ENCODE results near the gene FOXC2. TPM values are rescaled to one million over a fixed set of nuclear protein-coding genes. Genes with fewer than 3 reads are reported as not detected.

Gene FOXC2
- total and polyA plus RNA-seq, 2 of the 13 experiments (the other 11 are each of a cell fraction or from before 2014, with no cell fraction given) = not detected

DNA sequence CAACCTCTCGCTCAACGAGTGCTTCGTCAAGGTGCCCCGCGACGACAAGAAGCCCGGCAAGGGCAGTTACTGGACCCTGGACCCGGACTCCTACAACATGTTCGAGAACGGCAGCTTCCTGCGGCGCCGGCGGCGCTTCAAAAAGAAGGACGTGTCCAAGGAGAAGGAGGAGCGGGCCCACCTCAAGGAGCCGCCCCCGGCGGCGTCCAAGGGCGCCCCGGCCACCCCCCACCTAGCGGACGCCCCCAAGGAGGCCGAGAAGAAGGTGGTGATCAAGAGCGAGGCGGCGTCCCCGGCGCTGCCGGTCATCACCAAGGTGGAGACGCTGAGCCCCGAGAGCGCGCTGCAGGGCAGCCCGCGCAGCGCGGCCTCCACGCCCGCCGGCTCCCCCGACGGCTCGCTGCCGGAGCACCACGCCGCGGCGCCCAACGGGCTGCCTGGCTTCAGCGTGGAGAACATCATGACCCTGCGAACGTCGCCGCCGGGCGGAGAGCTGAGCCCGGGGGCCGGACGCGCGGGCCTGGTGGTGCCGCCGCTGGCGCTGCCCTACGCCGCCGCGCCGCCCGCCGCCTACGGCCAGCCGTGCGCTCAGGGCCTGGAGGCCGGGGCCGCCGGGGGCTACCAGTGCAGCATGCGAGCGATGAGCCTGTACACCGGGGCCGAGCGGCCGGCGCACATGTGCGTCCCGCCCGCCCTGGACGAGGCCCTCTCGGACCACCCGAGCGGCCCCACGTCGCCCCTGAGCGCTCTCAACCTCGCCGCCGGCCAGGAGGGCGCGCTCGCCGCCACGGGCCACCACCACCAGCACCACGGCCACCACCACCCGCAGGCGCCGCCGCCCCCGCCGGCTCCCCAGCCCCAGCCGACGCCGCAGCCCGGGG lies 1.3 kb downstream of the FOXC2 start (continued):
- TF ChIP-seq THRA (CRISPR knock-in tag; IDR thresholded peaks at IDR 0.05; ENCODE audit: borderline replicate concordance) = no peak
- TF ChIP-seq, protein P1, sequence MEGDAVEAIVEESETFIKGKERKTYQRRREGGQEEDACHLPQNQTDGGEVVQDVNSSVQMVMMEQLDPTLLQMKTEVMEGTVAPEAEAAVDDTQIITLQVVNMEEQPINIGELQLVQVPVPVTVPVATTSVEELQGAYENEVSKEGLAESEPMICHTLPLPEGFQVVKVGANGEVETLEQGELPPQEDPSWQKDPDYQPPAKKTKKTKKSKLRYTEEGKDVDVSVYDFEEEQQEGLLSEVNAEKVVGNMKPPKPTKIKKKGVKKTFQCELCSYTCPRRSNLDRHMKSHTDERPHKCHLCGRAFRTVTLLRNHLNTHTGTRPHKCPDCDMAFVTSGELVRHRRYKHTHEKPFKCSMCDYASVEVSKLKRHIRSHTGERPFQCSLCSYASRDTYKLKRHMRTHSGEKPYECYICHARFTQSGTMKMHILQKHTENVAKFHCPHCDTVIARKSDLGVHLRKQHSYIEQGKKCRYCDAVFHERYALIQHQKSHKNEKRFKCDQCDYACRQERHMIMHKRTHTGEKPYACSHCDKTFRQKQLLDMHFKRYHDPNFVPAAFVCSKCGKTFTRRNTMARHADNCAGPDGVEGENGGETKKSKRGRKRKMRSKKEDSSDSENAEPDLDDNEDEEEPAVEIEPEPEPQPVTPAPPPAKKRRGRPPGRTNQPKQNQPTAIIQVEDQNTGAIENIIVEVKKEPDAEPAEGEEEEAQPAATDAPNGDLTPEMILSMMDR (CRISPR knock-in tag; IDR thresholded peaks at IDR 0.05) = no peak
- TF ChIP-seq ZFP90 (CRISPR knock-in tag; IDR thresholded peaks at IDR 0.05; ENCODE audit: borderline replicate concordance) = no peak
- no peak for TF ChIP-seq SNRNP70 (IDR thresholded peaks at IDR 0.05; ENCODE audit: low read depth, low read length)
- TF ChIP-seq BCL3 (CRISPR knock-in tag; IDR thresholded peaks at IDR 0.05) = no peak
- no peak for TF ChIP-seq FOXM1 (CRISPR knock-in tag; IDR thresholded peaks at IDR 0.05)
